Measurements from ENCODE around the gene SIN3A. TPM values are rescaled to one million over a fixed set of nuclear protein-coding genes. Genes with fewer than 3 reads are reported as not detected.
"Not testable (repeated sequence)": the region's sequence is repeated elsewhere in the genome, so short reads cannot be mapped to it uniquely, and the experiment has no call there.

SIN3A gene
- total RNA-seq, 1 experiment from 2014 or later = 24.9 TPM

- CTCF ChIA-PET = no interaction called here
- Histone ChIP-seq H3K9me3 (ENCODE audit: low read length) (no peaks in the 10 kb centered on the region), H3K27ac (ENCODE audit: low read length) (no peak overlapping the region), H2AFZ (ENCODE audit: low read length) (no peak overlapping the region), H3K4me3 (ENCODE audit: low read length) (no peak overlapping the region), H3K4me2 (ENCODE audit: low read length) (no peak overlapping the region), H3K36me3 (ENCODE audit: low read depth, low read length) (peaks cover 9% of the 10 kb centered on the region), H3K9me2 (replicated peaks; ENCODE audit: low read length) (no peaks in the 10 kb centered on the region), H3K79me2 (ENCODE audit: low read length) (no peaks in the 10 kb centered on the region), H3K9ac (ENCODE audit: low read length) (no peak overlapping the region), H3K27me3 (ENCODE audit: low read length) (no peaks in the 10 kb centered on the region), H3F3A (ENCODE audit: low read length, unreplicated experiment) (no peaks in the 10 kb centered on the region), H4K20me1 (ENCODE audit: low read length) (no peaks in the 10 kb centered on the region), H3K4me1 (ENCODE audit: insufficient read depth, low read length) (no peaks in the 10 kb centered on the region)
- POLR2A ChIA-PET (ENCODE audit: unreplicated experiment) = no interaction called here
- no peak for TF ChIP-seq CTCF (conservative IDR thresholded peaks at IDR 0.05; ENCODE audit: low read depth, low read length)
- no peak for TF ChIP-seq EZH2 (IDR thresholded peaks at IDR 0.05; ENCODE audit: low read length, unreplicated experiment)
- no peak for TF ChIP-seq EZH2phosphoT487 (IDR thresholded peaks at IDR 0.05; ENCODE audit: borderline replicate concordance, low read length)
- BruUV-seq (replicated peaks) = no TSS peak
- no peak for DNase-seq
- intact Hi-C loops (cut with micrococcal nuclease) = no loop called here
- ATAC-seq = no peak
Measured at GRCh38 chr15:75483961-75484360, 32.5 kb upstream of the SIN3A start.

GRCh38 chr15:75483556-75483955 lies 32.1 kb upstream of the SIN3A start:
- POLR2A ChIA-PET (ENCODE audit: unreplicated experiment); CTCF ChIA-PET: not testable (repeated sequence)

GRCh38 chr15:75483106-75483505 lies 31.6 kb upstream of the SIN3A start:
- BruUV-seq (replicated peaks) = no TSS peak
- no peaks in the 10 kb centered on the region for H4K20me1 ChIP-seq (ENCODE audit: low read length)
- CTCF ChIA-PET = no interaction called here

More at GRCh38 chr15:75483556-75483955, 32.1 kb upstream of the SIN3A start:
- H2AFZ ChIP-seq (ENCODE audit: low read length); ATAC-seq; H3K79me2 ChIP-seq (ENCODE audit: low read length); H3K9me3 ChIP-seq (ENCODE audit: low read length); H3K4me1 ChIP-seq (ENCODE audit: insufficient read depth, low read length); H3K27ac ChIP-seq (ENCODE audit: low read length); H4K20me1 ChIP-seq (ENCODE audit: low read length); intact Hi-C loops (cut with micrococcal nuclease); H3K36me3 ChIP-seq (ENCODE audit: low read depth, low read length); H3K9me2 ChIP-seq (replicated peaks; ENCODE audit: low read length); H3F3A ChIP-seq (ENCODE audit: low read length, unreplicated experiment); H3K4me2 ChIP-seq (ENCODE audit: low read length); H3K9ac ChIP-seq (ENCODE audit: low read length); BruUV-seq (replicated peaks); DNase-seq; H3K4me3 ChIP-seq (ENCODE audit: low read length); H3K27me3 ChIP-seq (ENCODE audit: low read length): not testable (repeated sequence)

GRCh38 chr15:75480463-75480862 lies 29.0 kb upstream of the SIN3A start:
- BruUV-seq (replicated peaks); ATAC-seq; intact Hi-C loops (cut with micrococcal nuclease); H4K20me1 ChIP-seq (ENCODE audit: low read length); H2AFZ ChIP-seq (ENCODE audit: low read length); H3K9me3 ChIP-seq (ENCODE audit: low read length); H3K4me2 ChIP-seq (ENCODE audit: low read length); POLR2A ChIA-PET (ENCODE audit: unreplicated experiment); H3K9me2 ChIP-seq (replicated peaks; ENCODE audit: low read length); H3K79me2 ChIP-seq (ENCODE audit: low read length); H3F3A ChIP-seq (ENCODE audit: low read length, unreplicated experiment); H3K4me1 ChIP-seq (ENCODE audit: insufficient read depth, low read length); H3K4me3 ChIP-seq (ENCODE audit: low read length); H3K9ac ChIP-seq (ENCODE audit: low read length); CTCF ChIA-PET; DNase-seq; H3K36me3 ChIP-seq (ENCODE audit: low read depth, low read length); H3K27ac ChIP-seq (ENCODE audit: low read length); H3K27me3 ChIP-seq (ENCODE audit: low read length): not testable (repeated sequence)

More at GRCh38 chr15:75483106-75483505, 31.6 kb upstream of the SIN3A start:
- H3K36me3 ChIP-seq (ENCODE audit: low read depth, low read length) = peaks cover 9% of the 10 kb centered on the region
- no peak overlapping the region for H3K27ac ChIP-seq (ENCODE audit: low read length)
- H3K9ac ChIP-seq (ENCODE audit: low read length) = no peak overlapping the region
- H2AFZ ChIP-seq (ENCODE audit: low read length) = no peak overlapping the region
- POLR2A ChIA-PET (ENCODE audit: unreplicated experiment) = no interaction called here
- no peaks in the 10 kb centered on the region for H3K4me1 ChIP-seq (ENCODE audit: insufficient read depth, low read length)
- no peak for TF ChIP-seq EZH2 (IDR thresholded peaks at IDR 0.05; ENCODE audit: low read length, unreplicated experiment)
- no peak for TF ChIP-seq EZH2phosphoT487 (IDR thresholded peaks at IDR 0.05; ENCODE audit: borderline replicate concordance, low read length)
- no peak for TF ChIP-seq CTCF (conservative IDR thresholded peaks at IDR 0.05; ENCODE audit: low read depth, low read length)
- ATAC-seq = no peak
- no peaks in the 10 kb centered on the region for H3K79me2 ChIP-seq (ENCODE audit: low read length)
- no peaks in the 10 kb centered on the region for H3K9me3 ChIP-seq (ENCODE audit: low read length)
- intact Hi-C loops (cut with micrococcal nuclease) = no loop called here
- H3K27me3 ChIP-seq (ENCODE audit: low read length) = no peaks in the 10 kb centered on the region
- no peak overlapping the region for H3K4me2 ChIP-seq (ENCODE audit: low read length)
- H3K4me3 ChIP-seq (ENCODE audit: low read length) = no peak overlapping the region
- H3F3A ChIP-seq (ENCODE audit: low read length, unreplicated experiment) = no peaks in the 10 kb centered on the region
- H3K9me2 ChIP-seq (replicated peaks; ENCODE audit: low read length) = no peaks in the 10 kb centered on the region
- no peak for DNase-seq

Data from PC-3 (cell line).